Iris pigment epithelial cell (primary cell): ENCODE results near the gene SPDYE4.

Experiments
- DNase-seq: peaks from one replicate; pipeline ENCODE4 v3.0.0-alpha.2; 2011; ENCODE audit warnings: low read depth

The SPDYE4 gene

DNA sequence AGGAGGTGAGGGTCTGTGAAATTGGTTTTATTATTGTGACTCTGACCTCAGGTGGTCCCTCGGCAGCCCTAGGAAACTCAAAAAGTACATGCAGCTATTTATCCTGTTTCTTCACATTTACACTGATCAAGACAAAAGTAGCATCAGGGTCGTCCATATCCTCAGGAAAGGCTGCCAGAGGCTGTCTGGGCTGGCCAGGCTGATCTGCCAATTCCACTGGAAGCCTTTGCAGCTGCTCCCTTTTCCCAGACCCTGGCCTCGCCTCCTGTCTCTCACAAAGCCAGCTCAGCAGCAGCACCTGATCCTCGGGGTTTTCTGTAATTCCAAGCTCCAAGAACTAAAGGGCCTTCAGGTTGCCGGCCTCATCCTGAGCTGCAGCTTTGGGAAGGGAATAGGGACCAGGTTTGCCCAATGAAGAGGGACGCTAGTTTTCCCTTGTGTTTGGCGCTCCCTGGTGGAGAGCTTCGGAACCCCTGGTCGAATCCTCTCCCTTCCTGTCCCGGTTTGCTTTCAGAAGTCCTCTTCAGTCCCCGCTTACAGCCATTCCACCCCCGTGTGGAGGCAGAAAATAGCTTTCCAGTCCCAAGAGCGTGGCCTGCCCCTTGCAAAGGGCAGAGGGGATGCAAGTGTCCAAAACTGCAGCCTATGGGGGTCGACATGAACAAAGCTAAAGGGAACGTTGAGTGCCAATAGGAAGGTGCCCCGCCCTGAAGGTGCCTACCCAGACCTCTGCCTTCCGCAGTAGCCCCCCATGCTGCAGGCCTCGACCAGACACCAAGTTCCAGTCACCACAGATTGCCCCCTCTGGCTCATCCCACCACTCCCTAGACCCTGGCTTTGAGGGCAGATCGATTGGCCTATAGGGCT lies 27.4 kb upstream of the SPDYE4 start:
- DNase-seq = peak; percentile 44

GRCh38 chr17:8782176-8782575 lies 23.8 kb upstream of the SPDYE4 start:
- no peak for DNase-seq

DNA sequence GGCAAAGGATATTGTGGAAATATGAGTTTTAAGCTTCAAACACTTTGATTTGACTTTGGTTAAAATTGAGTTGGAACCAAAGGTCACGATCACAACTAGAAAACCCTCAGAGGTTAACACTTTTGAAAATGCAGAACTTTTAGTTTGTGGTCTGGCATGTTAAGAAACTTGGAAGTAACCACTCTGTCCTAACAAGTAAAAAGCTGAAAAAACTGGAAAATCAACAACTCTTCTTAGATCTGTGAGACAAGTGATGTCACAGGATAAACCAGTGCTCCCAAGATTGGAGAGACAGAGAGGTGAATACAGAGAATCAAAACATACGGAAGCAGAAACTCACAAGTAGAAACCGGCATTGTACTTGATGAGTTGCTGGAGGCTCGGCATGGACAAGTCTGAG lies 23.4 kb upstream of the SPDYE4 start:
- no peak for DNase-seq

DNA sequence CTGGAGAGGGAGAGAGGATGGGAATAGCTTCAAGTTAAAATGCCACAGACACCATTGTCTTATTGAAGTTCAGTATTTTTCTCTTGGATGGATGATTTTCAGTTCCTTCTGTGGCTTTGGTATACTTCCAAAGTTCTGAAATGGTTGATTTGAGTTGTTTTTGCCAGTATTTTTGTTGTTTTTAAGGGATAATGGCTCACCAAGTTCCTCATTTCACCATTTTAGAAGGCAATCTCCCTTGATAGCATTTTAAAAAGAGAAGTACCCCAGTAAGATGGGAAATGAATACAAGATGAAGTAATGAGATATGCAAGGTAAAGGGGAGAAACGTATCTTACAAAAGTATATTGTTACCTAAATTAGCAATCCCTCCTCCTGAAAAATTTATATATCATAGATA lies 18.5 kb upstream of the SPDYE4 start:
- DNase-seq = no peak

GRCh38 chr17:8776248-8776647 lies 17.9 kb upstream of the SPDYE4 start:
- no peak for DNase-seq

DNA sequence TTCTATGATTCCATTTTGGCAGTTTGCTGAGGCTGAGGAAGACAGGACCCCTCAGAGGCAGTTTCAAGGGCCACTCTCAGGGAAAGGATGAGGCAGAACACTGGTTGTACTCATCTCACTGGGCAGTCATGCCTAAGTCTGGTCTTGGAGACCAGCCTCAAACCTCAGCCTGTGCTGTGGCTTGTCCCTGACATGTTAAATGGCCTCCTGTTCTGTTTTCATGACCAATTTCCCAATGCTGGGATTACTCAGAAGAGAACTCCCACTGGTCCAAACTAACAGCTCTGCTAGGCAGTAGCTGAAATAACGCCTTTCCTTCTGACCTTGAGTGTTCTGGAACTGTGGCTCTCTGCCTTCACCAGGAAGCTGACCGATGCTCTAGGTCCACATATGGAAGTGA lies 8.4 kb upstream of the SPDYE4 start:
- peak; percentile 6 for DNase-seq

- no peak for DNase-seq
These were observed 3.7 kb upstream of the SPDYE4 start for GRCh38 chr17:8762012-8762411.

- no peak for DNase-seq
These were observed 1.2 kb downstream of the SPDYE4 start for GRCh38 chr17:8757189-8757588.

DNA sequence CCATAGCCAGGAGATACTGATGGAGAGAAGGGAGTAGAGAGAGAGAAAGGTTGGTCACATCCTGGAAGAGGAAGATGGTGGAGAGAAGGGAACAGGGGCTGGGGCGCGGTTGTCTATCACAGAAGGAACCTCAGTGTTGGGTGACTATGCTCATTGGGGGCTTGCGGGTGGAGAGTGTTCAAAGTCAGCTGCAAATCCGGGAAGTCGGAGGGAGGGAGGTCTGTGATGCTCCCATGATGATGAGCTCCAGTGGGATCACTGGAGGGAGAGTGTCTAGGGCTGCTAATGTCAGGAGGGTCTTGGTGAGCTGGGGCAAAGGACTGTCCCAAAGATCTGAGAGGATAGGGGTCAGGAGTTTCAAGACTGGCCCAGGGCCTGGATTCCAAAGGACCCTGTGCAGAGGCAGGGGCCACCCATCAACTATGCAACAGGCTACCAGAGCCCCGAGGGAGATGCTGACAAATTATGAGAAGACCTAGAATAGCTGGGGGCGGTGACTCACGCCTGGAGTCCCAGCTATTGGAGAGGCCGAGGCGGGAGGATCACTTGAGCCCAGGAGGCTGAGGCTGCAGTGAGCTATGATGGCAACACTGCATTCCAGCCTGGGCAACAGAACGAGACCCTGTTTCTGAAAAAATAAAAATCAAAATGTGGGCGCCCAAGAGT lies 2.6 kb downstream of the SPDYE4 start:
- DNase-seq = no peak

DNA sequence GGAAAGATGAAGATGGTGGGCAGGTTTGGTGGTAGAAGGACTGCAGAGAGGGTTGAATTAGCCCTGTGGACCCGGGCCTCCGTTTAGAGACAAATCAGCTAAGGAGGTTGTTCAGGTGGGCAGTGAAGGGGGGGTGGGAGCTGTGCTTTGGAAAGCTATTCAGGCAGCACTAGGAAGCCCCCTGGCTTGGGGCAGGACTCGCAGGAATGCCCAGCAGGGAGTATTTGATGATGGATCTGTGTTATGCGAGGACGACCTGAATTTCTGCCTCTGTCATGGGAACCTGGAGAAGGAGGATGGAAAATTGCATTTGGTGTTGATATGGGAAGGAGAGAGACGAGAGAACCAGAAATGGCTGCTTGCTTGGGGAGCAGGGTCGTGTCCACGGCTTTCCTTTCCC lies 3.5 kb downstream of the SPDYE4 start:
- DNase-seq = no peak

DNA sequence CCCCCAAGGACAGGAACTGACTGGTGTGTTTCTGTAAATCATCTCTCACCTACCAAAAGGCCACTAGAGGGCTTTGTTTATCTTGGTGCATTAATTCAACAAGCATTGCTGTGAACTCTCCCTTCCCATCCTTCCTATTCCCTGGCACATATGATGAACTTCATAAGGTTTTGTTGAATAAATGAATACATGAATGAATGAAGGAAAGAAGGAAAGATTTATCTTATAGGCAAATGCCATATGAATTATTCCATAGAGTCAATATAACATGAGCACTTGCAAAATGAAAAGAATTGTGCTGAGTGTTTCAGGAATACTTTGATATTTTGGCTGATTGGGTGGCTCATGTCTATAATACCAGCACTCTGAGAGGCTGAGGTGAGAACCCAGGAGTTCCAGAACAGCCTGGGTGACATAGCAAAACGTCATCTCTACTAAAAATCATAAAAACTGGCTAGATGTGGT lies 4.3 kb downstream of the SPDYE4 start:
- DNase-seq = peak; percentile 37

DNA sequence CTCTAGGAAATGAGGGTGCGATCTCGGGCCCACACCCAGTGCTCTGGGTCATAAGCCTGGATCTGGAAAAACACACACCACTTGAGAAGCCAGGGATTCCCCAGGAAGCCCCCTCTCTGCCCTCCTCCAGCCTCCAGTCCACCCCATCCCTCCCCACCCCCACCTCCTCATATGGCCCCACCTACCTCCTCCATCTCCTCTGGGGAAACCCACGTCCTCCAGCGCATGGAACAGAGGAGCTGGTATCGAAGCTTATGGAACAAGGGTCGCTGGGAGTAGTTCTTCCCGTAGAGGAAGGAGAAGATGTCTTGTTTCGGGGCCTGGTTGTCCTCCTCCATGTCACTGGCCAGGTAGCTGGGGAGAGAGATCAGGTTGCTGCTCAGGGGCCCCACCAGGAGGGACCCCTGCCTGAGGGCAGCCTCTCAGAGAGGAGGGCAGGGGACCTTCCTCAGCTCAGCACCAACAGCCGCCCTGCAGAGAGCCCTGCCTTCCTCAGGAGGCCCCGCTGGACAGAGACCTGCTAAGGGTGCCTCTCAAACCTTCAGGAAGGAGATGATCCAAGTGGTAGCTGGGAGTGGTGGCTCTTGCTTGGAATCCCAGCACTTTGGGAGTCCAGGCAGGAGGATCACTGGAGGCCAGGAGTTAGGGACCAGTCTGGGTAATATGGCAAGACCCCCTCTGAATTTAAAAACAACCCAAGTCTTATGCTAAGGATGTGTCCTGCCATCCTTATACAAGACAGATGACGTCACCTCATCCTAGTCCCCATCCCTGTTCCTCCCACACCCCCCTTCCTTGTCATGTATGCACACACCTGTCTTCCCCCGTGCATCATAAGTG lies 5.0 kb downstream of the SPDYE4 start:
- no peak for DNase-seq

- DNase-seq = no peak
These were observed 8.7 kb downstream of the SPDYE4 start for GRCh38 chr17:8749616-8750015.

DNA sequence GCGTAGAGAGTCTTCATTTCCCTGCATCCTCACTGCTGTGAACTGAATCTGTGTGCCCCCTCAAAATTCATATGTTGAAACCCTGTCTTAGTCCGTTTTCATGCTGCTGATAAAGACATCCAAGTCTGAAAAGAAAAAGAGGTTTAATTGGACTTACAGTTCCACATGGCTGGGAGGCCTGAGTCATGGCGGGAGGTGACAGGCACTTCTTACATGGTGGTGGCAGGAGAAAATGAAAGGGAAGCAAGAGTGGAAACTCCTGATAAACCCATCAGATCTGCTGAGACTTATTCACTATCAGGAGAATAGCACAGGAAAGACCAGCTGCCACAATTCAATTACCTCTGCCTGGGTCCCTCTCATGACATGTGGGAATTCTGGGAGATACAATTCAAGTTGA lies 10.6 kb downstream of the SPDYE4 start:
- DNase-seq = no peak

DNA sequence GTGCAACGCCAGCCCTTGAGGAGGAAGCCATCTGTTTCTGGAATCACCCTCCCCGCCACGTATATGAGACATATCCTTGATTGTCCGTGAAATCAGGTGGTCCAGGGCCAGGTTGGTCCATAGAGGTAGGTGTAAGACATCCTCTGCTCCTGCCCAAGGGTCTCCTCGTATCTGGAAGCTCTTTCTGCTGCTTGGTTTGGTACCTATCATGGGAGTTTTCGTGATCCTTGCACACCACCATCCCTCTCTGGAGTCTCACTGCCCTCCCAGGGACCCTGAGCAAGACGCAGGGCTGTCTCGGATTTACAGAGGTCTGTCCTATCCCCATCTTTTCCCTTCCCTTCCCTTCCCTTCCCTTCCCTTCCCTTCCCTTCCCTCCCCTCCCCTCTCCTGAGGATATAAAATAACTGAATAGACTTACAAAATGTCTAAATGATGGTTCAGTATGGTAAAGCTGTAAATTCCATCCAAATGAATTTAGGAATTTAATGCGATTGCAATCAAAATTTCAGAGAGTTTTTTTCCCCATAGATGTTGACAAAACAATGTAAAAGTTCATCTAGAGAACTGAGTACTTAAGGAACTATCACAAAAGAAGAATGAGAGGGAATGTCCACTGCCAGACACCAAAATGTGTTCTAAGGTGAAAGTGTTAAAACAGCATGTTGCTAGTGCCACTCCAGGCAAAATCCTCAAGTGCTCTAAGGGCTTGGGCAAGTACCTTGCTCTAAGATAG lies 11.7 kb downstream of the SPDYE4 start:
- DNase-seq = no peak

DNA sequence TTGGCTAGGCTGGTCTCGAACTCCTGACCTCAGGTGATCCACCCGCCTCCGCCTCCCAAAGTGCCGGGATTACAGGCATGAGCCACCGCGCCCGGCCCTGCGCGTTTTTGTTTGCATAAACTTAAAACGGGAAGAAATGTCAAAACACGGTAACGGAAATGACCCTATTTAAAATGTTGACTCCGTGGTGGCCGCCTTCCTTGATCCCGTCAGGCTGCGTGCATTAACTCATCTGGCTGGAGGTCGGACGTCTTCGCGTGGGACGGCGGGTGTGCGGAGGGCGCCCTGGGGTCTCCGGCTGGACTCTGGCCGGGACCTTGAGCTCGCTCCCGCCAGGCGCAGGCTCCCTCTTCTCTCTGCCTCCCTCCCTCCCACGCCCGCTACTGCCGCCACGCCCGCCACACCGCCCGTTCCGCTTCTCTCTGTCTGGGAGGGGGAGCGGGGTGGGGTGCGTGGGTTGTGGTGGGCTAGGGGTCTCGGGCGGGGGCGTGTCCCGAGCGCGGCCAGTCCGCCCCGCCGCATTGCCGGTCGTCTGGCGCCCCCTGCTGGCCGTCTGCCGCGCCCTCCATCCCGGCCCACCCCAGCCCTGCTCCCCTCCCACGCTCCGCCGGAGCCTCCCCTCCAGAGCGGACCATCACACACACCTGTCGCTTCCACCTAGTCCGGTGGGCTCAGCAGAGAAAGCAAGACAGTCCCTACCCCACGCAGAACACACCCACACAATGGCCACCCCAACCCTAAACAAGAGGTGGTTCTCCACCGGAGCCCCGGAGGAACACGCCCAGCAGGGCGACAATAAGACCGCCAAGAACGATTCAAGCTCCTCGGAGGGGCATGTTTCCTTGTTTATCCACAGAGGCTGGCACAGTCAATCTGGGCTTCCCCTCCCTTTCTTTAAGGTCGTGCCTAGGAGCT lies 12.5 kb downstream of the SPDYE4 start:
- peak; percentile 44 for DNase-seq

DNA sequence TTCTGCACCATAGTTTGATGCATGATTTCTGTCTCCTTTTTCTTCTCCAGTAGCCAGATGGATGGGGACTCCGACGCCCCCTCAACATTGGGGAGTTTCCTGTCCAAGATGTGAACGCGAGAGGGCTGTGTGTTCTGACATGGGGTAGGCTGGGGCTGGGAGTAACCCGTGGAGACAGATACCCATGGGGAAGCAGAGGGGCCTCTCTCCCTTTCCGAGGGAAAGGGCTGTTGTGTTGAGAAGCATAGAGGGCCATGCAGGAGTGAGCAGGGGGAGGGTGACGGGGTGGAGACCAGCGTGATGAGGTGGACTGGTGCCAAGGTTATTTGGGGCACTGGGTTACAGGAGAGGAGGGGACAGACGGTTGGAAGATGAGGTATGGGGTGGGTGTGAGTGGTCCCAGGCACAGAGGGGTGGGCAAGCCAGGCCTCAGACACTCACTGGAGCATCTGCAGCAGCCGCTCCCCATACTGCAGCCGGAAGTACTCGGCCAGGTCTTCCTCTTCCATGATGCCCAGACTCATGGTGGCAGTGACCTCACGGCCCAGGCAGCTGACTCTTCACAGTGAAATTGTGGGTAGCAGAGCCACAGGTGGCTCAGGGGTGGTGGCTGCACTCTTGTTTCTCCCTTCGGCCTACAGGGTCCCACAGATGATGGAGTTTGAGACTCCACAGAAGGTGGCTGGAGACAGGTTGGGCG lies 14.1 kb downstream of the SPDYE4 start:
- DNase-seq = no peak

DNA sequence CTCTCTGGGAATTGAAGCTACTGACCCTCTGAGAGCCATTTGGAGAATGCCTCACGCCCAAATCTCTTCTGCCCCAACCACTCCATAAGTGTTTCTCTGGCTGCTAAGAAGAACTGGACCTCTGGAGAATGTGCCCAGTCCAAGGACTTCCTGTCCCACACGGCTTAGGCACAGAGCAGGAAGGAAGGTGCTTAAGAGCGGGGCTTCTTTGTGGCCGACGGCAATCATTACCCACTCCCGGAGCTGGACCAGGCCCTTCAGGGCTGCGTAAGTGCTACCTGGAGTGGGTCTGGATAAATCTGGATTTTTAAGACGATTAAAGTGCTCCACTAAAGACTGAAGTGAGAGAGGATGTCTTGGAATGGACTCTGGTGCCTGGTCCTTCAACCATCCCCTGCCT lies 15.5 kb downstream of the SPDYE4 start:
- no peak for DNase-seq

- DNase-seq = no peak
These were observed 16.1 kb downstream of the SPDYE4 start for GRCh38 chr17:8742274-8742673.

DNA sequence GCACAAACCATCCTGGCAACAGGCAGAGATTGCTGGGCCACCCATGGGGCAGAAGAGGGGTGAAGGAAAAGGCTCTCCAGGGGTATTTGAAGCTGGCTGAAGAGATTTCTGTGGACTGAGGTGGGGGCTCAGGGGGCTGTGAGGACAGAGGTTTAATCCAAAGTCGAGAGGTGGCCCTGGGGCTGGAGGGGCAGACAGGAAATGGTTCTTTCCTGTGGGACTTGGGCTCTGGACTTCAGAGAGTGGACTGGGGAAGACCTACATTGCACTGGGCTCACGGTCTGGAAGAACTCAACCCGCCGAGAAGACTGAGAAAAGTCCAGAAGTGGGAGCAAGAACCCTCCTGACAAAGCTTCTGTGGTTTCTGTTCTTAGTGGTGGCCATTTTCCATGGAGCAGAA lies 16.6 kb downstream of the SPDYE4 start:
- no peak for DNase-seq
